Aorta (tissue), 5 donors: ENCODE results near the gene LIFR. TPM values are rescaled to one million over a fixed set of nuclear protein-coding genes. Genes with fewer than 3 reads are reported as not detected.

Experiments
- ATAC-seq: fragments of 200-7000 bp; cut with Tn5 transposase; one replicate; pipeline ENCODE4 v1.9.1; 2022; ENCODE audit warnings: moderate library complexity; ENCODE audit not compliant: low FRiP score
- DNase-seq, 2 donors: peaks; one replicate each; pipeline ENCODE4 v3.0.0-alpha.2; 2020
- H3K27ac ChIP-seq, 2 donors: one replicate each; pipeline ENCODE4 v1.5.1; 2013; ENCODE audit warnings: low read length in 2 of 2, mild to moderate bottlenecking in 2 of 2, moderate library complexity in 2 of 2, control low read depth in 1 of 2, inconsistent platforms in 1 of 2, low read depth in 1 of 2
- H3K27me3 ChIP-seq, 2 donors: one replicate each; pipeline ENCODE4 v1.6.1; 2013; ENCODE audit warnings: control low read depth in 1 of 2, low read length in 1 of 2, mild to moderate bottlenecking in 1 of 2, moderate library complexity in 1 of 2; ENCODE audit not compliant: insufficient read depth in 2 of 2, control insufficient read depth in 1 of 2
- H3K36me3 ChIP-seq, 2 donors: one replicate each; pipeline ENCODE4 v1.6.1; 2013; ENCODE audit warnings: control low read depth in 1 of 2, low read length in 1 of 2, mild to moderate bottlenecking in 1 of 2; ENCODE audit not compliant: insufficient read depth in 2 of 2, control insufficient read depth in 1 of 2
- H3K4me1 ChIP-seq, 2 donors: one replicate each; pipeline ENCODE4 v1.6.1; 2013; ENCODE audit warnings: low read length in 2 of 2, control low read depth in 1 of 2, mild to moderate bottlenecking in 1 of 2, moderate library complexity in 1 of 2; ENCODE audit not compliant: insufficient read depth in 2 of 2, control insufficient read depth in 1 of 2
- H3K4me3 ChIP-seq, 2 donors: one replicate each; pipeline ENCODE4 v1.5.1; 2013; ENCODE audit warnings: low read length in 2 of 2, control low read depth in 1 of 2, mild to moderate bottlenecking in 1 of 2
- H3K9me3 ChIP-seq: one replicate; pipeline ENCODE4 v1.6.1; 2013; ENCODE audit warnings: mild to moderate bottlenecking, low read length; ENCODE audit not compliant: control insufficient read depth
- WGBS, 2 donors: extraction: QIAGEN DNeasy Blood & Tissue Kit; methylation state at CpG; one replicate each; pipeline ENCODE4 v1.1.7; 2013; 5-methylcytosine and 5-hydroxymethylcytosine counted together
- intact Hi-C, 2 donors: fragments of 100-400 bp; cut with DNase I; formaldehyde crosslinking; loops; one replicate each; pipeline versions ENCODE4 v1.14.2 to v1.15.0; 2022
- polyA plus RNA-seq, 2 donors: library from polyadenylated mRNA; stranded (reverse); fragments of 200-250 nt; gene quantifications; one replicate each; pipeline ENCODE4 v1.2.3, GENCODE V29; 2013
- total RNA-seq, 2 donors: library from RNA; stranded (reverse); fragmentation: NEBNext Ultra II Directional; extraction: Animal tissue kit (Norgen Biotek cat#: 25700); gene quantifications; one replicate each; pipeline ENCODE4 v1.2.1, GENCODE V29; 2021
- donor health status: healthy with polysubstance abuse.
- donor health status: Bipolar disorder and iron deficiency.
- donor health status: DM: no; HTN: no; CAD: no.
- donor health status: DM: no; HTN: no; CAD: no.
- donor health status: DM: yes; HTN: yes; CAD: no.

LIFR gene
- total and polyA plus RNA-seq, 4 donors, result 2.4 to 69.6 (median 39.7) TPM

GRCh38 chr5:38556088-38556598, 303 bp downstream of the LIFR start:
- ATAC-seq (peak; percentile 45), DNase-seq (no peak)
- H3K36me3 ChIP-seq, result no peaks in the 10 kb centered on the region
- H3K9me3 ChIP-seq, result no peaks in the 10 kb centered on the region
- peak overlapping the region; percentile 59 to 84 for H3K27ac ChIP-seq
- peak overlapping the region; percentile 51 to 98 for H3K4me3 ChIP-seq
- intact Hi-C loops, result loop anchor here (5.0 kb wide), 2 partner anchors 111 to 114 kb away; no protein-coding TSS in a partner anchor
- H3K27me3 ChIP-seq, result no peaks in the 10 kb centered on the region
- H3K4me1 ChIP-seq, result peaks cover 2 to 3% of the 10 kb centered on the region in 2 donors
- WGBS, 2 donors, result 1% methylated on average over 14 to 68 of the region's 68 CpGs

GRCh38 chr5:38555354-38556087, 925 bp downstream of the LIFR start:
- 25 to 30% methylated on average over 11 of the region's 11 CpGs for WGBS, 2 donors
- no peak for ATAC-seq

GRCh38 chr5:38554861-38555260, 1.6 kb downstream of the LIFR start:
- H3K27ac ChIP-seq, result no peak overlapping the region
- no peaks in the 10 kb centered on the region for H3K9me3 ChIP-seq
- no peaks in the 10 kb centered on the region for H3K36me3 ChIP-seq
- 41 to 51% methylated on average over 4 of the region's 4 CpGs for whole genome bisulfite sequencing, 2 donors
- peaks cover 2 to 3% of the 10 kb centered on the region in 2 donors for H3K4me1 ChIP-seq
- no peaks in the 10 kb centered on the region for H3K27me3 ChIP-seq
- no peak for DNase-seq
- intact Hi-C loops, result loop anchor here (5.0 kb wide), 3 partner anchors 42 to 113 kb away; no protein-coding TSS in a partner anchor
- H3K4me3 ChIP-seq, result peak overlapping the region; percentile 16 to 52
- no peak for ATAC-seq

More at GRCh38 chr5:38555354-38556087, 925 bp downstream of the LIFR start:
- no peak for DNase-seq
- Histone ChIP-seq H3K27ac (peak overlapping the region in 1 of 2 donors; percentile 84), H3K4me1 (peaks cover 2 to 3% of the 10 kb centered on the region in 2 donors), H3K36me3 (no peaks in the 10 kb centered on the region), H3K4me3 (peak overlapping the region; percentile 51 to 98), H3K9me3 (no peaks in the 10 kb centered on the region), H3K27me3 (no peaks in the 10 kb centered on the region)
- intact Hi-C loops, result loop anchor here (5.0 kb wide), 2 partner anchors 112 to 113 kb away; no protein-coding TSS in a partner anchor

DNA sequence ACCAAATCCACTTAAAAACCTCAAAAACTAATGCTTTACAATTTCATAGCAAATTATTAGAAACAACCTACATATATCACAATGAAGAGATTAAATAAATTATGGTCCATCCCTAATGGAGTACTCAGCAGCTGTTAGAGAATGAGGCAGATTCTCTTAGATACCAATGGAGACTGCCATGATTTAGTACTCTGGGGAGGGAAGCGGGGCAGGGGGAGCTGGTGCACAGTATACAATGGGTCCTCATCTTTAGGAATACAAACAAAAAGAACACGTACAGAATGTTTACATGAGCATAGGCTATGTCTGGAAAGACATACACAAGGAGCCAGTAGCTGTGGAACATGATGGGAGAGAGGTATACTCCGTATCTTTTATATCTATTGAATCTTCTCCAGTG, 2.0 kb downstream of the LIFR start:
- Histone ChIP-seq H3K4me3 (no peak overlapping the region), H3K27ac (no peak overlapping the region), H3K4me1 (peaks cover 2 to 3% of the 10 kb centered on the region in 2 donors), H3K27me3 (no peaks in the 10 kb centered on the region), H3K9me3 (no peaks in the 10 kb centered on the region), H3K36me3 (no peaks in the 10 kb centered on the region)
- intact Hi-C loops, result loop anchor here in 1 of 2 donors (5.0 kb wide), 1 partner anchor 43 kb away; no protein-coding TSS in a partner anchor
- 90 to 92% methylated on average over 3 of the region's 3 CpGs for WGBS, 2 donors
- DNase-seq (no peak), ATAC-seq (no peak)

DNA sequence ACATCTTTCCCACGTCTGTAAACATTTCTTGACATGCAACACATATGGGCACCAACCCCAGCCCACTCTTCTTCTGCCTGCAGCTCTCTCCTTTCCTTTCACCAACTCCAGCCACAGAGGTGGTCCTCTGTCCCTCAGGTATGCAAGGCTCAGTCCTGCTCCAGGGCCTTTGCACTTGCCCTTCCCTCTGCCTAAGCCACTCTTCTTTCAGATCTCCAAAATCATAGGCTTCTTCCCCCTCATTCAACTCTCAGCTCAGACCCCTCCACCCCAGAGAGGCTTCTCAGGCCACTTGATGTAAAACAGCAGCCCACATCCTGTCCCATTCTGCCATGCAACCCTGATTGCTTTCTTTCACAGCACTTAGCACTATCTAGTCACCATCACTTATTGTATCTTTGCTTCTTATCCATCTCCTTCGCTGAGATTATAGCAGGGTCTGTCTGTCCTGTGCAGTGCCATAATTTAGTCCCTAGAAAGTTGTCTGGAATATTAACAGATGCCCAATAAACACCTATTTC, 3.4 kb downstream of the LIFR start:
- WGBS, 2 donors, result 78 to 95% methylated on average over 2 of the region's 2 CpGs
- H3K27me3 ChIP-seq, result no peaks in the 10 kb centered on the region
- DNase-seq (peak in 1 of 2 donors; percentile 39), ATAC-seq (no peak)
- no peak overlapping the region for H3K4me3 ChIP-seq
- H3K27ac ChIP-seq, result no peak overlapping the region
- intact Hi-C loops, result loop anchor here in 1 of 2 donors (5.0 kb wide), 1 partner anchor 44 kb away; no protein-coding TSS in a partner anchor
- H3K4me1 ChIP-seq, result peaks cover 3 to 7% of the 10 kb centered on the region in 2 donors
- no peaks in the 10 kb centered on the region for H3K36me3 ChIP-seq
- no peaks in the 10 kb centered on the region for H3K9me3 ChIP-seq

GRCh38 chr5:38551030-38552017, 5.1 kb downstream of the LIFR start:
- no peak overlapping the region for H3K4me3 ChIP-seq
- intact Hi-C loops, result loop anchor here in 1 of 2 donors (5.0 kb wide), 1 partner anchor 46 kb away; no protein-coding TSS in a partner anchor

DNA sequence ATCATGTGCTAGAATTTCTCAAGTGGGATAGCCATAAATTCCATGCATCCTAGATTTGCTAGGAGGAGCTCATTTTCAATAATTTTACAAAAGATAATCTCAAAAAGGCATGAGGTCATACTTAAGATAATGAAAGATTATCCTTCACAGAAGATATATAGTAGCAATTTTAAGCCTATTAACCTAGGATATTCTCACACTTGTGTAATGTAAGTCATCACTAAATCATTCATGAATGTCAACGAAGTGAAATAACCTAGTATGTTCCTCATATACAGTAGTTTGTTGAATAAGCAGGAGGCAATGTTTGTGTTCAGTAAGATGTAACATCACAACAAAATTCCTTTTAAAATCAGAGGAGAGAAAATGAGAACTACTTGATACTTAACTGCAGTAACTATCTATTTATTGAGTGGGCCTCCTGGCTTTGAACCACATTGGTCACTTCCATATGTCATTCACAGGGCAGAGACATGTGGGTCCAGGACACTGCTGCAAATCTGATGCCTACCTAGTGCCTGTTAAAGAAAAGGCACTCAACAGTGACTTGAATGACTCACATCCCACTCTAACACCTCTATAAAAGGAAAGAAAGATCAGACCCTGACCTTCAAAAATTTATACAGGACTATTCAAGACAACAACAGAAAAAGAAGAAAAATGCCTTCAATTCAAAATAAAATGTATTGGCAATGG, 8.2 kb downstream of the LIFR start:
- H3K36me3 ChIP-seq, result no peaks in the 10 kb centered on the region
- no peaks in the 10 kb centered on the region for H3K27me3 ChIP-seq
- peaks cover 6 to 13% of the 10 kb centered on the region in 2 donors for H3K4me1 ChIP-seq
- peak overlapping the region in 1 of 2 donors; percentile 68 for H3K27ac ChIP-seq
- H3K4me3 ChIP-seq, result no peak overlapping the region
- no peak for DNase-seq
- ATAC-seq, result no peak
- WGBS, 2 donors, result 68 to 70% methylated on average over 1 of the region's 1 CpG
- intact Hi-C loops, result loop anchor here in 1 of 2 donors (10.0 kb wide), 1 partner anchor 73 kb away; no protein-coding TSS in a partner anchor
- H3K9me3 ChIP-seq, result no peaks in the 10 kb centered on the region

More at GRCh38 chr5:38551030-38552017, 5.1 kb downstream of the LIFR start:
- ATAC-seq (no peak), DNase-seq (no peak)
- H3K27ac ChIP-seq, result no peak overlapping the region
- H3K27me3 ChIP-seq, result no peaks in the 10 kb centered on the region
- H3K36me3 ChIP-seq, result no peaks in the 10 kb centered on the region
- 77 to 82% methylated on average over 10 of the region's 10 CpGs for WGBS, 2 donors
- H3K9me3 ChIP-seq, result no peaks in the 10 kb centered on the region
- H3K4me1 ChIP-seq, result peaks cover 6 to 16% of the 10 kb centered on the region in 2 donors
